ENCODE measurements around the gene SEMA3F.

- no peak for TF ChIP-seq CEBPB (IDR thresholded peaks at IDR 0.05; ENCODE audit: low read depth, low read length)
- TF ChIP-seq, protein P1, sequence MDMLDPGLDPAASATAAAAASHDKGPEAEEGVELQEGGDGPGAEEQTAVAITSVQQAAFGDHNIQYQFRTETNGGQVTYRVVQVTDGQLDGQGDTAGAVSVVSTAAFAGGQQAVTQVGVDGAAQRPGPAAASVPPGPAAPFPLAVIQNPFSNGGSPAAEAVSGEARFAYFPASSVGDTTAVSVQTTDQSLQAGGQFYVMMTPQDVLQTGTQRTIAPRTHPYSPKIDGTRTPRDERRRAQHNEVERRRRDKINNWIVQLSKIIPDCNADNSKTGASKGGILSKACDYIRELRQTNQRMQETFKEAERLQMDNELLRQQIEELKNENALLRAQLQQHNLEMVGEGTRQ (IDR thresholded peaks at IDR 0.05; ENCODE audit: low read depth, low read length), result no peak
- no peak for TF ChIP-seq CTCF (conservative IDR thresholded peaks at IDR 0.05; ENCODE audit: low read depth, low read length)
- TF ChIP-seq RCOR1 (IDR thresholded peaks at IDR 0.05; ENCODE audit: insufficient replicate concordance, low read length), result no peak
- no peak for TF ChIP-seq POLR2A (IDR thresholded peaks at IDR 0.05; ENCODE audit: low read depth, low read length)
- TF ChIP-seq RAD21 (IDR thresholded peaks at IDR 0.05; ENCODE audit: low read length), result no peak
- no peak for TF ChIP-seq BHLHE40 (IDR thresholded peaks at IDR 0.05; ENCODE audit: low read depth, low read length)
- no peak for TF ChIP-seq SMC3 (IDR thresholded peaks at IDR 0.05; ENCODE audit: low read depth, low read length)
- no peak for TF ChIP-seq MXI1 (IDR thresholded peaks at IDR 0.05; ENCODE audit: borderline replicate concordance, low read depth, low read length)
- TF ChIP-seq CHD1 (IDR thresholded peaks at IDR 0.05; ENCODE audit: low read depth, low read length), result no peak
Measured at GRCh38 chr3:50203113-50203808, 48.1 kb downstream of the SEMA3F start.
